ENCODE data around the gene LILRA5.
A peak's percentile ranks its signal among the peaks of the same experiment; 100 is the strongest.
"Not testable (repeated sequence)": the region's sequence is repeated elsewhere in the genome, so short reads cannot be mapped to it uniquely, and the experiment has no call there.

The LILRA5 gene

DNA sequence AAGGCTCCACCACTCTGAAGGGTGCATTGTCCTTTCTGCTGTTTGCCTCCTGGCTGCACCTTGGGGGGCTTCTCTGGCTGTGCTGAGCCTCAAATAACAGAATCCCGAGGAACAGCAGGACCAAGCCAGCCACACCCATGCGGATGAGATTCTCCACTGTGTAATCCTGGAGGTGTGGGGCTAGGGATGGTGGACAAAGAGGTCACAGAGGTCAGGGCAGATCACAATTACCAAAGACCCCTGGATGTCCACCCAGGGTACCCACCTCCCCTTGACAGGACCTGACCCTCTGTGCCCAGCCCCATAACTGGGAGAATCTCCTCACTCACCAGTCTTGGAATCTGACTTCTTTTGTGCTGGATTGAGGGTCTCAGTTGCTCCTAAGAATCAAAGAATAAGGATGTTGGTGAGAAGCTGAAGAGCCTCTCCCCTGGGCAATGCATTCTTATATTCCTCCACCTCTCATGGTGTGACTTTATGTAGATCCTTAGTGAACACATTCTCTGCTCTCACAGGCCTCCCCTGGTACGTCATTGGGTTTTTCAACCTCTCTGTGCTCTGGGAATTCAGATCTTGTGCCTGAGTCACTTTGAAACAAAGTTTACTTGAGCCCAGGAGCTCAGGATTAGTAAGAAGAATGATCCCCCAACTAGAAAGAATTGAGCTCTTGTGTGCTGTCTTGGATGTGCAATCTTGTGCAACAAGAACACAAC is 20.8 kb upstream of the LILRA5 start:
- DNase-seq (ENCODE audit: low read depth), result no peak

- DNase-seq (ENCODE audit: low read depth), result no peak
These were observed 19.2 kb upstream of the LILRA5 start for GRCh38 chr19:54332149-54332548.

DNA sequence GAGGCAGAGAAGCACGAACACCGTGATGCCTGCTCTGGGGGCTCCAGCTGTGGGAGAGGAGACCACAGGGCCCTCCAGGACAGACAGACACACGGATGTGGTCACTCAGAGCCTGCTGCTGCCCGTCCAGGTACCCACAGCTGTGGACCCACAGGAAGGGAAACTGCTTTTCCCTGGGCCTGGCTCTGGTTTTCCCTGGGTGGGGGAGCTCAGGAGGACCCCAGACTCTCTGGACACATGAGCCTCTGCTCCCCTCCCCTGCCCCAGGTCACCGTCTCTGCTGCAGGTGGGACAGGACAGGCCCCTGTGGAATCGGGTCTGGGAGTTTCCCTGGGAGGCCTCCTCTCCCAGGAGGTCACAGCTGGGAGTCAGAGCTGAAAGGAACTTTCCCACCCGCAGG is 18.7 kb upstream of the LILRA5 start:
- no peak for DNase-seq (ENCODE audit: low read depth)

GRCh38 chr19:54329476-54330165 is 16.7 kb upstream of the LILRA5 start:
- no peak for DNase-seq (ENCODE audit: low read depth)

DNA sequence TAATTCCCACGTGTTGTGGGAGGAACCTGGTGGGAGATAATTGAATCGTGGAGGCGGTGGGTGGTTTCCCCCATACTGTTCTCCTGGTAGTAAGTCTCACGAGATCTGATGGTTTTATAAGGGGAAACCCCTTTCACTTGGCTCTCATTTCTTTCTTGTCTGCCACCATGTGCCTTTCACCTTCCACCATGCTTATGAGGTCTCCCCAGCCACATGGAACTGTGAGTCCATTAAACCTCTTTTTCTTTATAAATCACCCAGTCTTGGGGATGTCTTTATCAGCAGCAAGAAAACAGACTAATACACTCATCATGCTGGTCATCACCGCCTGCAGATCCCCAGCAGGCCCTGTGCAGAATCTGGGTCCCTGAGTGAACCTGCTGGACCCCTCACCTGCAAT is 15.8 kb upstream of the LILRA5 start:
- DNase-seq (ENCODE audit: low read depth), result not testable (repeated sequence)

DNA sequence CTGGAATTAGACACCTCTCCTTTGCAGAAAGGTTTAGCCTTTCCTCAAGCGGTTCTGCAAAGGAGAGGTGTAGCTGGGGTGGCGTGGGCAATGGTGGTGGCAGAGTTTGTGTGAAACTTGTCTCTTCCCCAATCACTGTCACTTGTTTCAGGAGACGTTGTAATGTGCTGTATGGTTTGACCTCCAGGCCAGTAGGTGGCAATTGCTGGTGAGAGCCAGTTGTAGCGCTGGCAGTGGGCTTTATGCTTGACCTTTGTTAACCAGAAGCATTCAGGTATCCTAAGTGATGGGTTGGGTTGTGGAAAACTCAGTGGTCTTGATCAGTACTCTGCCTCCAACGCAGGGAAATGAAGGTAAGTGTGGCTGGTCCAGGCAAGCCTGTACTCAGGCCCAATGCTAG is 12.7 kb upstream of the LILRA5 start:
- DNase-seq (ENCODE audit: low read depth), result no peak

GRCh38 chr19:54325194-54325621 is 12.2 kb upstream of the LILRA5 start:
- peak; percentile 14 for DNase-seq (ENCODE audit: low read depth)

- no peak for DNase-seq (ENCODE audit: low read depth)
These were observed 11.1 kb upstream of the LILRA5 start for GRCh38 chr19:54324071-54324470.

DNA sequence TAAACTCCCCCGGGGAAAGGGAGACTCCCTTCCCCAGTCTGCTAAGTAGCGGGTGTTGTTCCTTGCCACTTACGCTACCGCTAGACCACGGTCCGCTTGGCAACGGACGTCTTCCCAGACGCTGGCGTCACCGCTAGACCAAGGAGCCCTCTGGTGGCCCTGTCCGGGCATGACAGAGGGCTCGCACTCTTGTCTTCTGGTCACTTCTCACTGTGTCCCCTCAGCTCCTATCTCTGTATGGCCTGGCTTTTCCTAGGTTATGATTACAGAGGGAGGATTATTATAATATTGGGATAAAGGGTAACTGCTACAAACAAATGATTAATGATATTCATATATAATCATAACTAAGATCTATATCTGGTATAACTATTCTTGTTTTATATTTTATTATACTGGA is 10.0 kb upstream of the LILRA5 start:
- DNase-seq (ENCODE audit: low read depth), result not testable (repeated sequence)

DNA sequence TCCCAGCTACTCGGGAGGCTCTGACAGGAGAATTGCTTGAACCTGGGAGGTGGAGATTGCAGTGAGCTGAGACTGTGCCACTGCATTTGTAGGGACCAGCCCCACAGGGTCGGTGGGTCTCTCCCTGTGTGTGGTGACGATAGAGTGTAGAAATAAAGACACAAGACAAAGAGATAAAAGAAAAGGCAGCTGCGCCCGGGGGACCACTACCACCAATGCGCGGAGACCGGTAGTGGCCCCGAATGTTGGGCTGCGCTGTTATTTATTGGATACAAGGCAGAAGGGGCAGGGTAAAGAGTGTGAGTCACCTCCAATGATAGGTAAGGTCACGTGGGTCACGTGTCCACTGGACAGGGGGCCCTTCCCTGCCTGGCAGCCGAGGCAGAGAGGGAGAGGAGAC is 9.3 kb upstream of the LILRA5 start:
- DNase-seq (ENCODE audit: low read depth), result not testable (repeated sequence)

DNA sequence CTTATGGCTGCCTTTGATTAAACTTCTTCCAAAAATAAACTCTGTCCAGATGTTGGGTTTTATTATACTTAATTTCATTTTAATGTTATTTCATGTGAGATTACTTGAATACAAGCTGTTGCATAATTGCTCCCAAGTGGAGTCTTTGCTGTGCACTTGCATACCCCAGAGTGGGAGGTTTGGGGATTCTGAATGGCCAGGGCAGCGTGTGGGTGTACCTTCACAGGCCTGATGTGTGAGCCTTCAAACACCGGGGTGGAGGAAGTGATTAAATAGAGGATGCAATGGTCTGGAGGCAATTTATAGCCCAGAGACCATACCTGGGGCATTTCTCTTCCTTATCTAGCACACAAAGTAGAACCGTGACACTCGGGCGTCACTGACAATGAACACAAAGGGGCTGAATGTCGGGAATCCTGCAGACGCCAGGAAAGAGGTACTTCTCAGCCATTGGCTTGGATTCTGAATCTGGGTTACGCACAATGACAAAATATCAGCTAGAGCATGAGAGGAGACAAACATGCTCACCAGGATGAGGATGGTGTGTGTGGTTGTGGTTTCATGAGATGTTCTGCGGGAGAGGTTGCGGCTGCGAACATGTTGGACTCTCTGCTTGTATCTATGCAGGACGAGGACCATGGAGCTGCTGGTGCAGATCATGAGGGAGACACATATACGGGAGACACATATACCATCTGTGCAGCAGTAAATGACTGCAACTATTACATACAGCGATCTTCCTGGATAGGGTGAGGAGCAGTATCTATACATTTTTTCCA is 7.1 kb upstream of the LILRA5 start:
- DNase-seq (ENCODE audit: low read depth), result no peak

GRCh38 chr19:54319049-54319448 is 6.1 kb upstream of the LILRA5 start:
- no peak for DNase-seq (ENCODE audit: low read depth)

DNA sequence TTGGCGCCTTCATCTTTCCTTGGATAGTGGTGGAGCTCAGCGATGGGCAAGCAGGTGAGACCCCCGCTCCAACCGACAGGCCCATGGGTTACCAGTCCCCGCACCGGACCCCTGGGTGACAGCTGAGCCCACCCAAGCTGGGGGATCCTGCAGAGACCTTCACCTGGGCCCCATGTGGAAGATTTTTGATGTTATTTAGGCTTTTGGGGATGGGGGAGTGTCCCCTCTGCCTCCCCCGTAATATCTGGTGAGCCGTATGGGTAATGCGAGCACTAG is 4.9 kb upstream of the LILRA5 start:
- DNase-seq (ENCODE audit: low read depth), result no peak

- no peak for DNase-seq (ENCODE audit: low read depth)
These were observed 4.4 kb upstream of the LILRA5 start for GRCh38 chr19:54317108-54317964.

- no peak for DNase-seq (ENCODE audit: low read depth)
These were observed 3.8 kb upstream of the LILRA5 start for GRCh38 chr19:54316746-54317107.

- no peak for DNase-seq (ENCODE audit: low read depth)
These were observed 3.0 kb upstream of the LILRA5 start for GRCh38 chr19:54315956-54316355.

DNA sequence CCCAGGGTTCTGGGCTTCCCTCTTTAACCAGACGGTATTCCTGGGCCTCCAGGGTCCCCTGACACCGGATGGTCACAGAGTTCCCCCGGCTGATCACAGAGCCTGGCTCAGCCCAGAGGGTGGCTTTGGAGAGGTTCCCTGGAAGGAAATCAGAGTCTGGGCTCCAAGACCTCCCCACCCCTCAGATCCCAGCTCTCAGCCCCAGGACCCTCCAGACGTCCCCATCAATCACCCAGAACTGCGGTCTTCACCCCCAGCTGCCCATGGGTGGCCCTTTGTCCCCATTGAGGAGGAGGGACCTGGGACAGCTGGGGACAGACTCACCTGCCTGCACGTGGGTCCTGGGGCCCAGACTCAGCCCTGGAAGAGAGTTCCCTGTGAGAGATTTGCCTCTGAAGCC is 955 bp downstream of the LILRA5 start:
- no peak for DNase-seq (ENCODE audit: low read depth)

GRCh38 chr19:54311486-54311885 is 1.5 kb downstream of the LILRA5 start:
- DNase-seq (ENCODE audit: low read depth), result no peak

- no peak for DNase-seq (ENCODE audit: low read depth)
These were observed 2.4 kb downstream of the LILRA5 start for GRCh38 chr19:54310543-54310942.

- no peak for DNase-seq (ENCODE audit: low read depth)
These were observed 3.2 kb downstream of the LILRA5 start for GRCh38 chr19:54309811-54310210.

- no peak for DNase-seq (ENCODE audit: low read depth)
These were observed 5.5 kb downstream of the LILRA5 start for GRCh38 chr19:54307389-54308020.

- DNase-seq (ENCODE audit: low read depth), result no peak
These were observed 7.8 kb downstream of the LILRA5 start for GRCh38 chr19:54305141-54305540.
